Measurements from ENCODE around the gene ZDHHC22.

The ZDHHC22 gene, protein sequence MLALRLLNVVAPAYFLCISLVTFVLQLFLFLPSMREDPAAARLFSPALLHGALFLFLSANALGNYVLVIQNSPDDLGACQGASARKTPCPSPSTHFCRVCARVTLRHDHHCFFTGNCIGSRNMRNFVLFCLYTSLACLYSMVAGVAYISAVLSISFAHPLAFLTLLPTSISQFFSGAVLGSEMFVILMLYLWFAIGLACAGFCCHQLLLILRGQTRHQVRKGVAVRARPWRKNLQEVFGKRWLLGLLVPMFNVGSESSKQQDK

DNA sequence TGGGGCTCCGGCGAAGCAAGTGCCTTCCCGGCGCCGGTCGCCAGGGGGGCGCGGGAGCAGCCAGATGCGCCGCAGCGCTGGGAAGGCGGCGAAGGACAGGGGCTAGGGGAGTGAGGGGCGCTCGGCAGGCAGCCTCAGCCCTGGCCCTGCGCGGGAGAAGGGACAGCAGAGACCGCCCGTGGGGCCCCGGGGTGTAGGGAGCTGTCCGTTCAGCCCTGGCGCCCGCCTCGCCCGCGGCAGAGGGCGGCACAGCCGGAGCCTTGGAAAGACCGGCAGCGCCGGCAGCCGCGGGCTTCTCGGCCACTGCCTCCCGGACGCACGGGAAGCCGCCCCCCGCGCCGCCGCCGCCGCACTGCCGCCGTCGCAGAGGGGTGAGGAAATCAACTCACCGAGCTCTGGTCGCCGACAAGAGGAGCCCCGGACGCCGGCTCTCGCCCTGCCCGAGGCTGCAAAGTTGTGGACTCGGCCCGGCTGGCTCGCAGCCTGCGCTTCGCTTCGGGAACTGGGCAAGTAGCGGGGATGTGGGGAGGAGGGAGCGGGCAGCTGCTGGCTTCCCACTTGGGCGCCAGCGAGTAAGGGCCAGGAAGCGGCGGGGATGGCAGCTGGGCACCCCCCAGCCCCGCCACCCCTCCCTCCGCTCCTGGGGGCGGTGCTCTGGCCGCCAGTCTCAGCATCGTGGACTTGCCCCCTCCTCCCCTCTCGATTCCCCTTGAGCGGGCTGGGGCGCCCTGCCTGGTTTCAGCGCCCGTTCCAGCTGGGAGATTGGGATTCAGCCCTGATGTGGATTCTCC, at the start of gene ZDHHC22:
Gene ZDHHC22 (minus strand): TSS at position 578 of the 791 bp plus-strand sequence. CDS start 2,053 bp downstream, outside the sequence.
- H3K4me1 ChIP-seq (ENCODE audit: control insufficient read depth, insufficient read depth, low read length), result no peaks in the 10 kb centered on the region; the same call in 1 of the 2 replicates
- peak within 1 kb of the TSS; percentile 63; the same call in 1 of the 2 replicates for H3K27ac ChIP-seq (ENCODE audit: extremely low read depth, low read depth, low read length)
- ChIA-PET POLR2A (interaction anchor here (0.7 to 0.8 kb wide), 2 partner anchors 87 to 236 kb away, joined by 3 read pairs; partner anchors contain the start of genes SAMD15 and TMED8), CTCF (interaction anchor here (0.6 to 5.2 kb wide), 7 partner anchors 11 to 1274 kb away, joined by 3 to 82 read pairs (median 3); no protein-coding TSS in a partner anchor)
- H3K9me3 ChIP-seq (ENCODE audit: control insufficient read depth, insufficient read depth, low read depth, low read length), result no peaks in the 10 kb centered on the region
- H3K4me3 ChIP-seq (ENCODE audit: low read depth, low read length), result peak within 1 kb of the TSS; percentile 47
- peaks cover 0 to 17% of the 10 kb centered on the region in 2 experiments; a peak in 1 of 3 replicates for H3K36me3 ChIP-seq (ENCODE audit: control insufficient read depth in 2 of 2, insufficient read depth in 1 of 2, low read length in 2 of 2)
- peak; percentile 44 for TF ChIP-seq ZIC2 (tag by site-specific recombination; IDR thresholded peaks at IDR 0.05)
- peak; percentile 53 for TF ChIP-seq ZBTB17 (tag by site-specific recombination; IDR thresholded peaks at IDR 0.05)
- peak; percentile 47; the same call in 1 of the 2 replicates for TF ChIP-seq ZNF600 (tag by site-specific recombination; IDR thresholded peaks at IDR 0.05)
- TF ChIP-seq ZNF335 (tag by site-specific recombination; conservative IDR thresholded peaks at IDR 0.05), result peak; percentile 78
- TF ChIP-seq ZNF571 (tag by site-specific recombination; IDR thresholded peaks at IDR 0.05), result no peak
- 0 out of 2 replicates have a peak, but pooled peaks have one; percentile 14 for TF ChIP-seq ZFHX2 (tag by site-specific recombination; conservative IDR thresholded peaks at IDR 0.05)
- TF ChIP-seq, protein P1, sequence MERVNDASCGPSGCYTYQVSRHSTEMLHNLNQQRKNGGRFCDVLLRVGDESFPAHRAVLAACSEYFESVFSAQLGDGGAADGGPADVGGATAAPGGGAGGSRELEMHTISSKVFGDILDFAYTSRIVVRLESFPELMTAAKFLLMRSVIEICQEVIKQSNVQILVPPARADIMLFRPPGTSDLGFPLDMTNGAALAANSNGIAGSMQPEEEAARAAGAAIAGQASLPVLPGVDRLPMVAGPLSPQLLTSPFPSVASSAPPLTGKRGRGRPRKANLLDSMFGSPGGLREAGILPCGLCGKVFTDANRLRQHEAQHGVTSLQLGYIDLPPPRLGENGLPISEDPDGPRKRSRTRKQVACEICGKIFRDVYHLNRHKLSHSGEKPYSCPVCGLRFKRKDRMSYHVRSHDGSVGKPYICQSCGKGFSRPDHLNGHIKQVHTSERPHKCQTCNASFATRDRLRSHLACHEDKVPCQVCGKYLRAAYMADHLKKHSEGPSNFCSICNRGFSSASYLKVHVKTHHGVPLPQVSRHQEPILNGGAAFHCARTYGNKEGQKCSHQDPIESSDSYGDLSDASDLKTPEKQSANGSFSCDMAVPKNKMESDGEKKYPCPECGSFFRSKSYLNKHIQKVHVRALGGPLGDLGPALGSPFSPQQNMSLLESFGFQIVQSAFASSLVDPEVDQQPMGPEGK (tag by site-specific recombination; IDR thresholded peaks at IDR 0.05), result peak; percentile 79
- no peak for TF ChIP-seq ZNF169 (tag by site-specific recombination; IDR thresholded peaks at IDR 0.05)
- TF ChIP-seq, protein P2, sequence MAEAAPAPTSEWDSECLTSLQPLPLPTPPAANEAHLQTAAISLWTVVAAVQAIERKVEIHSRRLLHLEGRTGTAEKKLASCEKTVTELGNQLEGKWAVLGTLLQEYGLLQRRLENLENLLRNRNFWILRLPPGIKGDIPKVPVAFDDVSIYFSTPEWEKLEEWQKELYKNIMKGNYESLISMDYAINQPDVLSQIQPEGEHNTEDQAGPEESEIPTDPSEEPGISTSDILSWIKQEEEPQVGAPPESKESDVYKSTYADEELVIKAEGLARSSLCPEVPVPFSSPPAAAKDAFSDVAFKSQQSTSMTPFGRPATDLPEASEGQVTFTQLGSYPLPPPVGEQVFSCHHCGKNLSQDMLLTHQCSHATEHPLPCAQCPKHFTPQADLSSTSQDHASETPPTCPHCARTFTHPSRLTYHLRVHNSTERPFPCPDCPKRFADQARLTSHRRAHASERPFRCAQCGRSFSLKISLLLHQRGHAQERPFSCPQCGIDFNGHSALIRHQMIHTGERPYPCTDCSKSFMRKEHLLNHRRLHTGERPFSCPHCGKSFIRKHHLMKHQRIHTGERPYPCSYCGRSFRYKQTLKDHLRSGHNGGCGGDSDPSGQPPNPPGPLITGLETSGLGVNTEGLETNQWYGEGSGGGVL (tag by site-specific recombination; IDR thresholded peaks at IDR 0.05), result peak; percentile 76
- peak; percentile 28; the same call in 1 of the 2 replicates for TF ChIP-seq ZBTB48 (tag by site-specific recombination; IDR thresholded peaks at IDR 0.05)
- TF ChIP-seq ZNF560 (tag by site-specific recombination; IDR thresholded peaks at IDR 0.05; ENCODE audit: borderline replicate concordance), result no peak
- peak; percentile 50; the same call in 1 of the 2 replicates for TF ChIP-seq ZBTB20 (tag by site-specific recombination; IDR thresholded peaks at IDR 0.05)
- peak; percentile 12; the same call in 1 of the 2 replicates for TF ChIP-seq ZSCAN30 (tag by site-specific recombination; IDR thresholded peaks at IDR 0.05)
- no peak for TF ChIP-seq ZNF626 (tag by site-specific recombination; IDR thresholded peaks at IDR 0.05)
- TF ChIP-seq ZNF2 (tag by site-specific recombination; IDR thresholded peaks at IDR 0.05), result no peak
- TF ChIP-seq, protein P3, sequence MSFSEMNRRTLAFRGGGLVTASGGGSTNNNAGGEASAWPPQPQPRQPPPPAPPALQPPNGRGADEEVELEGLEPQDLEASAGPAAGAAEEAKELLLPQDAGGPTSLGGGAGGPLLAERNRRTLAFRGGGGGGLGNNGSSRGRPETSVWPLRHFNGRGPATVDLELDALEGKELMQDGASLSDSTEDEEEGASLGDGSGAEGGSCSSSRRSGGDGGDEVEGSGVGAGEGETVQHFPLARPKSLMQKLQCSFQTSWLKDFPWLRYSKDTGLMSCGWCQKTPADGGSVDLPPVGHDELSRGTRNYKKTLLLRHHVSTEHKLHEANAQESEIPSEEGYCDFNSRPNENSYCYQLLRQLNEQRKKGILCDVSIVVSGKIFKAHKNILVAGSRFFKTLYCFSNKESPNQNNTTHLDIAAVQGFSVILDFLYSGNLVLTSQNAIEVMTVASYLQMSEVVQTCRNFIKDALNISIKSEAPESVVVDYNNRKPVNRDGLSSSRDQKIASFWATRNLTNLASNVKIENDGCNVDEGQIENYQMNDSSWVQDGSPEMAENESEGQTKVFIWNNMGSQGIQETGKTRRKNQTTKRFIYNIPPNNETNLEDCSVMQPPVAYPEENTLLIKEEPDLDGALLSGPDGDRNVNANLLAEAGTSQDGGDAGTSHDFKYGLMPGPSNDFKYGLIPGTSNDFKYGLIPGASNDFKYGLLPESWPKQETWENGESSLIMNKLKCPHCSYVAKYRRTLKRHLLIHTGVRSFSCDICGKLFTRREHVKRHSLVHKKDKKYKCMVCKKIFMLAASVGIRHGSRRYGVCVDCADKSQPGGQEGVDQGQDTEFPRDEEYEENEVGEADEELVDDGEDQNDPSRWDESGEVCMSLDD (tag by site-specific recombination; IDR thresholded peaks at IDR 0.05), result peak; percentile 31; the same call in 1 of the 2 replicates
- TF ChIP-seq, protein P4, sequence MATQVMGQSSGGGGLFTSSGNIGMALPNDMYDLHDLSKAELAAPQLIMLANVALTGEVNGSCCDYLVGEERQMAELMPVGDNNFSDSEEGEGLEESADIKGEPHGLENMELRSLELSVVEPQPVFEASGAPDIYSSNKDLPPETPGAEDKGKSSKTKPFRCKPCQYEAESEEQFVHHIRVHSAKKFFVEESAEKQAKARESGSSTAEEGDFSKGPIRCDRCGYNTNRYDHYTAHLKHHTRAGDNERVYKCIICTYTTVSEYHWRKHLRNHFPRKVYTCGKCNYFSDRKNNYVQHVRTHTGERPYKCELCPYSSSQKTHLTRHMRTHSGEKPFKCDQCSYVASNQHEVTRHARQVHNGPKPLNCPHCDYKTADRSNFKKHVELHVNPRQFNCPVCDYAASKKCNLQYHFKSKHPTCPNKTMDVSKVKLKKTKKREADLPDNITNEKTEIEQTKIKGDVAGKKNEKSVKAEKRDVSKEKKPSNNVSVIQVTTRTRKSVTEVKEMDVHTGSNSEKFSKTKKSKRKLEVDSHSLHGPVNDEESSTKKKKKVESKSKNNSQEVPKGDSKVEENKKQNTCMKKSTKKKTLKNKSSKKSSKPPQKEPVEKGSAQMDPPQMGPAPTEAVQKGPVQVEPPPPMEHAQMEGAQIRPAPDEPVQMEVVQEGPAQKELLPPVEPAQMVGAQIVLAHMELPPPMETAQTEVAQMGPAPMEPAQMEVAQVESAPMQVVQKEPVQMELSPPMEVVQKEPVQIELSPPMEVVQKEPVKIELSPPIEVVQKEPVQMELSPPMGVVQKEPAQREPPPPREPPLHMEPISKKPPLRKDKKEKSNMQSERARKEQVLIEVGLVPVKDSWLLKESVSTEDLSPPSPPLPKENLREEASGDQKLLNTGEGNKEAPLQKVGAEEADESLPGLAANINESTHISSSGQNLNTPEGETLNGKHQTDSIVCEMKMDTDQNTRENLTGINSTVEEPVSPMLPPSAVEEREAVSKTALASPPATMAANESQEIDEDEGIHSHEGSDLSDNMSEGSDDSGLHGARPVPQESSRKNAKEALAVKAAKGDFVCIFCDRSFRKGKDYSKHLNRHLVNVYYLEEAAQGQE (tag by site-specific recombination; IDR thresholded peaks at IDR 0.05), result peak; percentile 80
- TF ChIP-seq SP2 (tag by site-specific recombination; IDR thresholded peaks at IDR 0.05), result peak; percentile 52
- peak; percentile 62; the same call in 1 of the 2 replicates for TF ChIP-seq ZEB2 (tag by site-specific recombination; IDR thresholded peaks at IDR 0.05)
- TF ChIP-seq ZNF623 (tag by site-specific recombination; IDR thresholded peaks at IDR 0.05), result no peak
- TF ChIP-seq, protein P5, sequence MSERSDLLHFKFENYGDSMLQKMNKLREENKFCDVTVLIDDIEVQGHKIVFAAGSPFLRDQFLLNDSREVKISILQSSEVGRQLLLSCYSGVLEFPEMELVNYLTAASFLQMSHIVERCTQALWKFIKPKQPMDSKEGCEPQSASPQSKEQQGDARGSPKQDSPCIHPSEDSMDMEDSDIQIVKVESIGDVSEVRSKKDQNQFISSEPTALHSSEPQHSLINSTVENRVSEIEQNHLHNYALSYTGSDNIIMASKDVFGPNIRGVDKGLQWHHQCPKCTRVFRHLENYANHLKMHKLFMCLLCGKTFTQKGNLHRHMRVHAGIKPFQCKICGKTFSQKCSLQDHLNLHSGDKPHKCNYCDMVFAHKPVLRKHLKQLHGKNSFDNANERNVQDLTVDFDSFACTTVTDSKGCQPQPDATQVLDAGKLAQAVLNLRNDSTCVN (tag by site-specific recombination; optimal IDR thresholded peaks at IDR 0.05), result peak; percentile 54
- no peak for TF ChIP-seq ZNF549 (tag by site-specific recombination; IDR thresholded peaks at IDR 0.05)
- peak; percentile 98 for TF ChIP-seq ZNF341 (tag by site-specific recombination; IDR thresholded peaks at IDR 0.05; ENCODE audit: low read depth)
- peak; percentile 67 for TF ChIP-seq GLIS2 (tag by site-specific recombination; IDR thresholded peaks at IDR 0.05)
- TF ChIP-seq ZBTB8A (tag by site-specific recombination; IDR thresholded peaks at IDR 0.05), result peak; percentile 70
